WTC11 (cell line): Measurements from ENCODE around the gene FAHD1. TPM values are rescaled to one million over a fixed set of nuclear protein-coding genes. Genes with fewer than 3 reads are reported as not detected.

Experiments
- ATAC-seq: fragments of 200-7000 bp; cut with Tn5 transposase; 2 replicates; pipeline ENCODE4 v1.10.0; 2021; ENCODE audit warnings: mild to moderate bottlenecking, moderate library complexity
- CTCF ChIA-PET: fragments of 300-600 bp; sonication (Branson Sonifier 250); formaldehyde crosslinking; loops from one replicate; lab custom pipeline; 2021; ENCODE audit warnings: antibody characterized with exemption; lab: Charles Lee
- POLR2A ChIA-PET: fragments of 350-600 bp; sonication (Branson Sonifier 250); formaldehyde crosslinking; loops from one replicate; lab custom pipeline; 2021; ENCODE audit warnings: antibody characterized with exemption; lab: Charles Lee
- DNase-seq: peaks from one replicate; pipeline ENCODE4 v3.0.0; 2021; ENCODE audit warnings: low spot score
- H3K27ac Mint-ChIP-seq: 2 replicates; pipeline ENCODE4 v1.8.0; 2021; ENCODE audit warnings: mixed read lengths
- H3K27me3 Mint-ChIP-seq: 2 replicates; pipeline ENCODE4 v1.8.0; 2021; ENCODE audit warnings: low read depth, mild to moderate bottlenecking, moderate library complexity, mixed read lengths
- H3K36me3 Mint-ChIP-seq: 2 replicates; pipeline ENCODE4 v1.8.0; 2021; ENCODE audit warnings: mixed read lengths
- H3K4me1 Mint-ChIP-seq: 2 replicates; pipeline ENCODE4 v1.8.0; 2022; ENCODE audit warnings: mixed read lengths
- H3K4me3 Mint-ChIP-seq: 2 replicates; pipeline ENCODE4 v1.8.0; 2021; ENCODE audit warnings: mild to moderate bottlenecking, moderate library complexity, mixed read lengths
- H3K9me3 Mint-ChIP-seq: 2 replicates; pipeline ENCODE4 v1.8.0; 2021; ENCODE audit warnings: mixed read lengths
- AR ChIP-seq: fragments of 250-450 bp; sonication (Bioruptor Pico); IDR thresholded peaks from 2 replicates; pipeline ENCODE4 v1.9.0; 2021; ENCODE audit warnings: mild to moderate bottlenecking
- CREB1 ChIP-seq: sonication (generic); formaldehyde crosslinking; IDR thresholded peaks from 2 replicates; pipeline ENCODE4 v1.8.0; 2023; ENCODE audit warnings: mild to moderate bottlenecking, missing genetic modification reagents
- CREM ChIP-seq: sonication (generic); formaldehyde crosslinking; IDR thresholded peaks from 2 replicates; pipeline ENCODE4 v1.8.1; 2022; ENCODE audit warnings: mild to moderate bottlenecking, missing genetic modification reagents, moderate library complexity
- ERG ChIP-seq: fragments of 250-450 bp; sonication (Bioruptor Pico); IDR thresholded peaks from 2 replicates; pipeline ENCODE4 v1.8.0; 2021; ENCODE audit warnings: mild to moderate bottlenecking
- ESRRA ChIP-seq: sonication (generic); formaldehyde crosslinking; IDR thresholded peaks from 2 replicates; pipeline ENCODE4 v1.8.1; 2022; ENCODE audit warnings: mild to moderate bottlenecking, missing genetic modification reagents, borderline replicate concordance
- HMGXB4 ChIP-seq: sonication (generic); formaldehyde crosslinking; IDR thresholded peaks from 2 replicates; pipeline ENCODE4 v1.8.1; 2023; ENCODE audit warnings: mild to moderate bottlenecking, moderate library complexity, missing genetic modification reagents
- IRF1 ChIP-seq: sonication (generic); formaldehyde crosslinking; IDR thresholded peaks from 2 replicates; pipeline ENCODE4 v1.8.0; 2023; ENCODE audit warnings: missing genetic modification reagents
- IRF2 ChIP-seq: sonication (generic); formaldehyde crosslinking; IDR thresholded peaks from 2 replicates; pipeline ENCODE4 v1.8.0; 2022; ENCODE audit warnings: low read depth, missing genetic modification reagents, borderline replicate concordance
- MXD4 ChIP-seq: fragments of 250-450 bp; sonication (Bioruptor Pico); IDR thresholded peaks from 2 replicates; pipeline ENCODE4 v1.8.0; 2021; ENCODE audit warnings: mild to moderate bottlenecking, moderate library complexity, borderline replicate concordance
- NFATC4 ChIP-seq: fragments of 250-450 bp; sonication (Bioruptor Pico); IDR thresholded peaks from 2 replicates; pipeline ENCODE4 v1.9.0; 2021; ENCODE audit warnings: mild to moderate bottlenecking
- NFYB ChIP-seq: sonication (generic); formaldehyde crosslinking; conservative IDR thresholded peaks from 2 replicates; pipeline ENCODE4 v1.8.0; 2022; ENCODE audit warnings: low read depth, missing genetic modification reagents
- NR3C1 ChIP-seq: sonication (generic); formaldehyde crosslinking; conservative IDR thresholded peaks from 2 replicates; pipeline ENCODE4 v1.8.1; 2023; ENCODE audit warnings: low read depth, mild to moderate bottlenecking, missing genetic modification reagents
- PRDM15 ChIP-seq: sonication (generic); formaldehyde crosslinking; IDR thresholded peaks from 2 replicates; pipeline ENCODE4 v1.8.0; 2022; ENCODE audit warnings: missing genetic modification reagents
- TEAD1 ChIP-seq: sonication (generic); formaldehyde crosslinking; IDR thresholded peaks from 2 replicates; pipeline ENCODE4 v1.8.0; 2022; ENCODE audit warnings: mild to moderate bottlenecking, missing genetic modification reagents
- ZBTB21 ChIP-seq: sonication (generic); formaldehyde crosslinking; IDR thresholded peaks from 2 replicates; pipeline ENCODE4 v1.8.1; 2023; ENCODE audit warnings: mild to moderate bottlenecking, missing genetic modification reagents, borderline replicate concordance
- ZMAT4 ChIP-seq: fragments of 250-450 bp; sonication (Bioruptor Pico); IDR thresholded peaks from 2 replicates; pipeline ENCODE4 v1.9.0; 2021; ENCODE audit warnings: mild to moderate bottlenecking
- ZNF121 ChIP-seq: sonication (generic); formaldehyde crosslinking; IDR thresholded peaks from 2 replicates; pipeline ENCODE4 v1.8.0; 2023; ENCODE audit warnings: missing genetic modification reagents
- ZNF219 ChIP-seq: sonication (generic); formaldehyde crosslinking; IDR thresholded peaks from 2 replicates; pipeline ENCODE4 v1.8.0; 2023; ENCODE audit warnings: missing genetic modification reagents, mild to moderate bottlenecking, borderline replicate concordance
- ZNF317 ChIP-seq: sonication (generic); formaldehyde crosslinking; IDR thresholded peaks from 2 replicates; pipeline ENCODE4 v1.8.1; 2023; ENCODE audit warnings: low read depth, mild to moderate bottlenecking, moderate library complexity, missing genetic modification reagents, borderline replicate concordance
- ZNF425 ChIP-seq: fragments of 250-450 bp; sonication (Bioruptor Pico); conservative IDR thresholded peaks from 2 replicates; pipeline ENCODE4 v1.9.0; 2021; ENCODE audit warnings: mild to moderate bottlenecking
- ZSCAN18 ChIP-seq: fragments of 250-450 bp; sonication (Bioruptor Pico); IDR thresholded peaks from 2 replicates; pipeline ENCODE4 v2.1.2; 2022; ENCODE audit warnings: mild to moderate bottlenecking, moderate library complexity
- total RNA-seq: library from RNA; stranded (reverse); gene quantifications from 3 replicates; pipeline ENCODE4 v1.2.3, GENCODE V29; 2021

Gene FAHD1
- total RNA-seq, 1 experiment from 2014 or later: 14.3 TPM

GRCh38 chr16:1789643-1790045 is 37.4 kb upstream of the FAHD1 start:
- Mint-ChIP-seq H3K36me3 (peaks cover 5% of the 10 kb centered on the region), H3K4me1 (no peaks in the 10 kb centered on the region), H3K27ac (no peak overlapping the region), H3K27me3 (no peaks in the 10 kb centered on the region), H3K9me3 (no peaks in the 10 kb centered on the region), H3K4me3 (no peak overlapping the region)
- no peak for TF ChIP-seq NFATC4 (CRISPR knock-in tag)
- no peak for TF ChIP-seq HMGXB4 (CRISPR knock-in tag)
- TF ChIP-seq ZNF121 (CRISPR knock-in tag): no peak
- no peak for TF ChIP-seq ZMAT4 (CRISPR knock-in tag)
- no peak for TF ChIP-seq IRF2 (CRISPR knock-in tag)
- no peak for TF ChIP-seq CREM (CRISPR knock-in tag)
- no peak for TF ChIP-seq ZBTB21
- ChIA-PET POLR2A (no interaction called here), CTCF (interaction anchor here (1.5 kb wide), 1 partner anchor 34 kb away, joined by 3 read pairs; no protein-coding TSS in a partner anchor)
- no peak for ATAC-seq
- no peak for DNase-seq

- Mint-ChIP-seq H3K4me3 (no peak overlapping the region), H3K27me3 (no peaks in the 10 kb centered on the region), H3K4me1 (no peaks in the 10 kb centered on the region), H3K36me3 (peaks cover 5% of the 10 kb centered on the region), H3K27ac (no peak overlapping the region), H3K9me3 (no peaks in the 10 kb centered on the region)
- ChIA-PET CTCF (interaction anchor here (1.5 kb wide), 1 partner anchor 33 kb away, joined by 3 read pairs; no protein-coding TSS in a partner anchor), POLR2A (no interaction called here)
- no peak for DNase-seq
- ATAC-seq: no peak
- no peak for TF ChIP-seq PRDM15 (CRISPR knock-in tag)
- TF ChIP-seq ZNF121 (CRISPR knock-in tag): no peak
- no peak for TF ChIP-seq IRF1 (CRISPR knock-in tag)
- no peak for TF ChIP-seq AR (CRISPR knock-in tag)
- TF ChIP-seq CREB1 (CRISPR knock-in tag): no peak
- no peak for TF ChIP-seq TEAD1 (CRISPR knock-in tag)
- TF ChIP-seq CREM (CRISPR knock-in tag): no peak
- no peak for TF ChIP-seq ZSCAN18 (CRISPR knock-in tag)
- TF ChIP-seq ZNF317 (CRISPR knock-in tag): no peak
- no peak for TF ChIP-seq MXD4 (CRISPR knock-in tag)
- TF ChIP-seq NFATC4 (CRISPR knock-in tag): no peak
- TF ChIP-seq ESRRA (CRISPR knock-in tag): no peak
- TF ChIP-seq NR3C1 (CRISPR knock-in tag): no peak
- TF ChIP-seq ERG (CRISPR knock-in tag): no peak
- TF ChIP-seq NFYB (CRISPR knock-in tag): no peak
- no peak for TF ChIP-seq ZNF219 (CRISPR knock-in tag)
- no peak for TF ChIP-seq ZNF425 (CRISPR knock-in tag)
Measured at GRCh38 chr16:1790261-1790610, 36.8 kb upstream of the FAHD1 start.
